ENCODE measurements around the gene CD244.
"Not testable (repeated sequence)": the region's sequence is repeated elsewhere in the genome, so short reads cannot be mapped to it uniquely, and the experiment has no call there.

CD244 gene

GRCh38 chr1:160862203-160863060 lies at the start of gene CD244:
Gene CD244, minus strand, starts transcription at chr1:160862887. Its CDS starts 210 bp downstream, at chr1:160862677.
- H3K9me3 ChIP-seq (ENCODE audit: low read length): no peaks in the 10 kb centered on the region
- no peaks in the 10 kb centered on the region for H3K4me1 ChIP-seq (ENCODE audit: insufficient read depth, low read length)
- H2AFZ ChIP-seq (ENCODE audit: low read depth, low read length): no peak within 1 kb of the TSS
- no peak within 1 kb of the TSS for H3K4me3 ChIP-seq (ENCODE audit: low read length)
- peaks cover 4% of the 10 kb centered on the region for H3K27me3 ChIP-seq (ENCODE audit: insufficient read depth, low read length)
- no peaks in the 10 kb centered on the region for H3K36me3 ChIP-seq (ENCODE audit: insufficient read depth, low read length)

- H3K4me3 ChIP-seq (ENCODE audit: low read length): no peak overlapping the region
- no peak overlapping the region for H2AFZ ChIP-seq (ENCODE audit: low read depth, low read length)
- no peaks in the 10 kb centered on the region for H3K9me3 ChIP-seq (ENCODE audit: low read length)
- H3K4me1 ChIP-seq (ENCODE audit: insufficient read depth, low read length): no peaks in the 10 kb centered on the region
- peaks cover 2% of the 10 kb centered on the region for H3K27me3 ChIP-seq (ENCODE audit: insufficient read depth, low read length)
- no peaks in the 10 kb centered on the region for H3K36me3 ChIP-seq (ENCODE audit: insufficient read depth, low read length)
Observed at GRCh38 chr1:160911925-160912324, 49.2 kb upstream of the CD244 start.

GRCh38 chr1:160911441-160911840 lies 48.8 kb upstream of the CD244 start:
- Histone ChIP-seq H3K4me3 (ENCODE audit: low read length) (no peak overlapping the region), H3K36me3 (ENCODE audit: insufficient read depth, low read length) (no peaks in the 10 kb centered on the region), H3K27me3 (ENCODE audit: insufficient read depth, low read length) (peaks cover 2% of the 10 kb centered on the region), H3K4me1 (ENCODE audit: insufficient read depth, low read length) (no peaks in the 10 kb centered on the region), H2AFZ (ENCODE audit: low read depth, low read length) (no peak overlapping the region), H3K9me3 (ENCODE audit: low read length) (no peaks in the 10 kb centered on the region)

GRCh38 chr1:160910170-160910750 lies 47.6 kb upstream of the CD244 start:
- Histone ChIP-seq H3K9me3 (ENCODE audit: low read length) (no peaks in the 10 kb centered on the region), H3K36me3 (ENCODE audit: insufficient read depth, low read length) (no peaks in the 10 kb centered on the region), H2AFZ (ENCODE audit: low read depth, low read length) (no peak overlapping the region), H3K4me1 (ENCODE audit: insufficient read depth, low read length) (no peaks in the 10 kb centered on the region), H3K4me3 (ENCODE audit: low read length) (no peak overlapping the region), H3K27me3 (ENCODE audit: insufficient read depth, low read length) (no peaks in the 10 kb centered on the region)

GRCh38 chr1:160907976-160908375 lies 45.3 kb upstream of the CD244 start:
- Histone ChIP-seq H3K9me3 (ENCODE audit: low read length) (no peaks in the 10 kb centered on the region), H3K27me3 (ENCODE audit: insufficient read depth, low read length) (no peaks in the 10 kb centered on the region), H3K36me3 (ENCODE audit: insufficient read depth, low read length) (no peaks in the 10 kb centered on the region), H3K4me1 (ENCODE audit: insufficient read depth, low read length) (no peaks in the 10 kb centered on the region), H3K4me3 (ENCODE audit: low read length) (no peak overlapping the region), H2AFZ (ENCODE audit: low read depth, low read length) (no peak overlapping the region)

GRCh38 chr1:160905617-160905989 lies 42.9 kb upstream of the CD244 start:
- no peaks in the 10 kb centered on the region for H3K9me3 ChIP-seq (ENCODE audit: low read length)
- H3K27me3 ChIP-seq (ENCODE audit: insufficient read depth, low read length): no peaks in the 10 kb centered on the region
- H3K4me1 ChIP-seq (ENCODE audit: insufficient read depth, low read length): no peaks in the 10 kb centered on the region
- H3K4me3 ChIP-seq (ENCODE audit: low read length): no peak overlapping the region
- H3K36me3 ChIP-seq (ENCODE audit: insufficient read depth, low read length): no peaks in the 10 kb centered on the region
- H2AFZ ChIP-seq (ENCODE audit: low read depth, low read length): no peak overlapping the region

- Histone ChIP-seq H2AFZ (ENCODE audit: low read depth, low read length) (no peak overlapping the region), H3K4me1 (ENCODE audit: insufficient read depth, low read length) (no peaks in the 10 kb centered on the region), H3K9me3 (ENCODE audit: low read length) (no peaks in the 10 kb centered on the region), H3K36me3 (ENCODE audit: insufficient read depth, low read length) (no peaks in the 10 kb centered on the region), H3K27me3 (ENCODE audit: insufficient read depth, low read length) (no peaks in the 10 kb centered on the region), H3K4me3 (ENCODE audit: low read length) (no peak overlapping the region)
Observed at GRCh38 chr1:160904783-160905616, 42.3 kb upstream of the CD244 start.

GRCh38 chr1:160902251-160902650 lies 39.6 kb upstream of the CD244 start:
- not testable (repeated sequence) for H3K9me3 ChIP-seq (ENCODE audit: low read length); H3K4me3 ChIP-seq (ENCODE audit: low read length); H3K36me3 ChIP-seq (ENCODE audit: insufficient read depth, low read length); H3K4me1 ChIP-seq (ENCODE audit: insufficient read depth, low read length); H3K27me3 ChIP-seq (ENCODE audit: insufficient read depth, low read length); H2AFZ ChIP-seq (ENCODE audit: low read depth, low read length)

GRCh38 chr1:160901768-160902167 lies 39.1 kb upstream of the CD244 start:
- Histone ChIP-seq H3K36me3 (ENCODE audit: insufficient read depth, low read length) (no peaks in the 10 kb centered on the region), H2AFZ (ENCODE audit: low read depth, low read length) (no peak overlapping the region), H3K27me3 (ENCODE audit: insufficient read depth, low read length) (no peaks in the 10 kb centered on the region), H3K4me3 (ENCODE audit: low read length) (no peak overlapping the region), H3K9me3 (ENCODE audit: low read length) (no peaks in the 10 kb centered on the region), H3K4me1 (ENCODE audit: insufficient read depth, low read length) (no peaks in the 10 kb centered on the region)

- not testable (repeated sequence) for H3K27me3 ChIP-seq (ENCODE audit: insufficient read depth, low read length); H2AFZ ChIP-seq (ENCODE audit: low read depth, low read length); H3K4me1 ChIP-seq (ENCODE audit: insufficient read depth, low read length); H3K4me3 ChIP-seq (ENCODE audit: low read length); H3K36me3 ChIP-seq (ENCODE audit: insufficient read depth, low read length); H3K9me3 ChIP-seq (ENCODE audit: low read length)
Observed at GRCh38 chr1:160900683-160901082, 38.0 kb upstream of the CD244 start.

GRCh38 chr1:160894368-160895135 lies 31.9 kb upstream of the CD244 start:
- H3K27me3 ChIP-seq (ENCODE audit: insufficient read depth, low read length); H3K9me3 ChIP-seq (ENCODE audit: low read length); H3K4me1 ChIP-seq (ENCODE audit: insufficient read depth, low read length); H3K36me3 ChIP-seq (ENCODE audit: insufficient read depth, low read length); H2AFZ ChIP-seq (ENCODE audit: low read depth, low read length); H3K4me3 ChIP-seq (ENCODE audit: low read length): not testable (repeated sequence)

GRCh38 chr1:160891474-160891873 lies 28.8 kb upstream of the CD244 start:
- Histone ChIP-seq H3K36me3 (ENCODE audit: insufficient read depth, low read length) (no peaks in the 10 kb centered on the region), H3K4me3 (ENCODE audit: low read length) (no peak overlapping the region), H3K4me1 (ENCODE audit: insufficient read depth, low read length) (no peaks in the 10 kb centered on the region), H2AFZ (ENCODE audit: low read depth, low read length) (no peak overlapping the region), H3K27me3 (ENCODE audit: insufficient read depth, low read length) (no peaks in the 10 kb centered on the region), H3K9me3 (ENCODE audit: low read length) (no peaks in the 10 kb centered on the region)

GRCh38 chr1:160888926-160889325 lies 26.2 kb upstream of the CD244 start:
- H3K9me3 ChIP-seq (ENCODE audit: low read length): no peaks in the 10 kb centered on the region

More at GRCh38 chr1:160888926-160889325, 26.2 kb upstream of the CD244 start:
- H3K36me3 ChIP-seq (ENCODE audit: insufficient read depth, low read length): no peaks in the 10 kb centered on the region
- no peaks in the 10 kb centered on the region for H3K4me1 ChIP-seq (ENCODE audit: insufficient read depth, low read length)
- H2AFZ ChIP-seq (ENCODE audit: low read depth, low read length): no peak overlapping the region
- no peaks in the 10 kb centered on the region for H3K27me3 ChIP-seq (ENCODE audit: insufficient read depth, low read length)
- no peak overlapping the region for H3K4me3 ChIP-seq (ENCODE audit: low read length)
